Kidney (tissue), 14 donors: Measurements from ENCODE around the gene HOXB5. TPM values are rescaled to one million over a fixed set of nuclear protein-coding genes. Genes with fewer than 3 reads are reported as not detected.

Experiments used
- DNase-seq, 5 donors: peaks; one replicate each; pipeline ENCODE4 v3.0.0-alpha.2; 2013 to 2020
- FAIRE-seq: peaks from 2 replicates; lab custom pipeline; 2012; peaks lifted over from hg19 to GRCh38; lab: Jason Lieb, UNC
- H3K27ac ChIP-seq, 2 donors: one replicate each; pipeline ENCODE4 v1.7.0; 2013; ENCODE audit warnings: low read depth in 2 of 2, low read length in 2 of 2, inconsistent platforms in 1 of 2
- H3K27me3 ChIP-seq: one replicate; pipeline ENCODE4 v1.7.1; 2013; ENCODE audit warnings: low read length, inconsistent platforms; ENCODE audit not compliant: control insufficient read depth, insufficient read depth
- H3K36me3 ChIP-seq, 3 donors: one replicate each; pipeline versions ENCODE4 v1.7.0 to v1.7.1; 2013; ENCODE audit warnings: low read length in 3 of 3, control low read depth in 1 of 3, inconsistent platforms in 1 of 3; ENCODE audit not compliant: insufficient read depth in 3 of 3, control insufficient read depth in 2 of 3
- H3K4me1 ChIP-seq, 3 donors: one replicate each; pipeline versions ENCODE4 v1.7.0 to v1.7.1; 2013; ENCODE audit warnings: low read length in 3 of 3, inconsistent platforms in 1 of 3, low read depth in 1 of 3; ENCODE audit not compliant: control insufficient read depth in 2 of 3, insufficient read depth in 2 of 3
- H3K4me3 ChIP-seq, 3 donors: one replicate each; pipeline versions ENCODE4 v1.7.0 to v1.8.1; 2013; ENCODE audit warnings: low read length in 3 of 3, control low read depth in 1 of 3, inconsistent platforms in 1 of 3
- H3K9ac ChIP-seq, 3 donors: one replicate each; pipeline versions ENCODE4 v1.7.0 to v1.7.1; 2013; ENCODE audit warnings: low read length in 3 of 3, control low read depth in 1 of 3, inconsistent platforms in 1 of 3
- H3K9me3 ChIP-seq, 3 donors: one replicate each; pipeline versions ENCODE4 v1.7.0 to v1.7.1; 2013; ENCODE audit warnings: low read length in 3 of 3, control low read depth in 1 of 3, inconsistent platforms in 1 of 3; ENCODE audit not compliant: control insufficient read depth in 2 of 3, insufficient read depth in 1 of 3
- intact Hi-C: fragments of 100-400 bp; cut with DNase I; formaldehyde crosslinking; loops from one replicate; pipeline ENCODE4 v1.11.1; 2022
- polyA plus RNA-seq: library from polyadenylated mRNA; stranded (reverse); fragments of 350-450 nt; fragmentation: Illumina TruSeq; extraction: RNeasy Lipid Tissue Mini Kit (QIAGEN cat#74804); gene quantifications from one replicate; pipeline ENCODE4 v1.2.3, GENCODE V29; 2014; ENCODE audit warnings: low read depth, low replicate concordance; ENCODE audit not compliant: insufficient read depth
- total RNA-seq: library from RNA; stranded (reverse); fragmentation: NEBNext Ultra II Directional; extraction: Animal tissue kit (Norgen Biotek cat#: 25700); gene quantifications from one replicate; pipeline ENCODE4 v1.2.1, GENCODE V29; 2021
- TF ChIP-seq, protein P1 (sequence below): IDR thresholded peaks from 3 replicates; pipeline ENCODE4 v1.5.1; 2012; ENCODE audit warnings: mild to moderate bottlenecking, moderate library complexity, borderline replicate concordance; ENCODE audit not compliant: insufficient read depth; ENCODE audit errors: extremely low read depth
- donor health status: control.
- donor health status: control.
- donor health status: control.
- donor health status: control.
- donor health status: control.
- donor health status: DM: yes; HTN: yes; CAD: no.
- donor health status: Normal renal cell carcinoma (clear cell type).

HOXB5 gene
- total and polyA plus RNA-seq, 2 donors from 2014 or later = 12.3 to 27.0 TPM

DNA sequence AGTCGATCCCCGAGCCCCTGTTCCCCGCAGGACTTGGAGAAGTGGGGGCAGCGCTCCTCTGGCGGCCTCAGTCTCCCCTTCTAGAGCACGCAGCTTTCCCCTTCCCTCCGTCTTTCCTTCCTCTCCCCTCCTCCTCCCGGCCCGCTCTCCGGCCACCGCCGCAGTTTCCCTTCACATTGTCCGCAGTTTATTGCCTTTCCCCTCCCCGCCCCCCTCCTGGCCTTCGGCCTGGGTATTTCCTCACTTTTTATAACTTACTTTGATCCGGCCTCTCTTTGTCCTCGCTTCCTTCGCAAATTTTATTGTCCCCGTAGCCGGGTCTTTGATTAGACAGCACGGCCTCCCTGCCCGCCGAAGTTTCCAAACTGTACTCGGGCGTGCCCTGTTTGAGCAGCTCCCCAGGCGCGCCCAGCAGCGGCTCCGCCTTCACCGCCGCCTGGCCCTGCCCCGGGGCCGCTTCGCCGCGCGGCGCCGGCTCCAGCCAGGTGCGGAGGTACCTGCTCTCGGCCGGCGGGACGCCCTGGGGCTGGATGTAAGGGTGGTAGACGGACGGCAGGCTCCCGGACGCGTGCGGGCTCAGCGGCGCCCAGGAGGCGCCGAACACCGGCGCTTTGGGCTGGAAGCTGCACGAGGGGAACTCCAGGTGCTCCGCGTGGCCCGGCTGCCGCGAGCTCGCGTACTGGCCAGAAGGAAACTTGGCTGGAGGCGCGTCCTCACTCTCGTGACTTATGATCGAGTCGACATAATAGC, 32.1 kb upstream of the HOXB5 start:
- Histone ChIP-seq H3K27me3 (peaks cover 61% of the 10 kb centered on the region), H3K9me3 (no peaks in the 10 kb centered on the region), H3K4me1 (peaks cover 0 to 8% (median 0%) of the 10 kb centered on the region in 3 donors), H3K27ac (peak overlapping the region; percentile 86 to 91), H3K36me3 (no peaks in the 10 kb centered on the region), H3K9ac (peak overlapping the region in 2 of 3 donors; percentile 60 to 74), H3K4me3 (peak overlapping the region; percentile 57 to 65 (median 65))
- intact Hi-C loops = no loop called here
- TF ChIP-seq, protein P1, sequence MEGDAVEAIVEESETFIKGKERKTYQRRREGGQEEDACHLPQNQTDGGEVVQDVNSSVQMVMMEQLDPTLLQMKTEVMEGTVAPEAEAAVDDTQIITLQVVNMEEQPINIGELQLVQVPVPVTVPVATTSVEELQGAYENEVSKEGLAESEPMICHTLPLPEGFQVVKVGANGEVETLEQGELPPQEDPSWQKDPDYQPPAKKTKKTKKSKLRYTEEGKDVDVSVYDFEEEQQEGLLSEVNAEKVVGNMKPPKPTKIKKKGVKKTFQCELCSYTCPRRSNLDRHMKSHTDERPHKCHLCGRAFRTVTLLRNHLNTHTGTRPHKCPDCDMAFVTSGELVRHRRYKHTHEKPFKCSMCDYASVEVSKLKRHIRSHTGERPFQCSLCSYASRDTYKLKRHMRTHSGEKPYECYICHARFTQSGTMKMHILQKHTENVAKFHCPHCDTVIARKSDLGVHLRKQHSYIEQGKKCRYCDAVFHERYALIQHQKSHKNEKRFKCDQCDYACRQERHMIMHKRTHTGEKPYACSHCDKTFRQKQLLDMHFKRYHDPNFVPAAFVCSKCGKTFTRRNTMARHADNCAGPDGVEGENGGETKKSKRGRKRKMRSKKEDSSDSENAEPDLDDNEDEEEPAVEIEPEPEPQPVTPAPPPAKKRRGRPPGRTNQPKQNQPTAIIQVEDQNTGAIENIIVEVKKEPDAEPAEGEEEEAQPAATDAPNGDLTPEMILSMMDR = no peak
- FAIRE-seq = no peak
- peak in 3 of 5 donors; percentile 63 to 90 (median 75) for DNase-seq

DNA sequence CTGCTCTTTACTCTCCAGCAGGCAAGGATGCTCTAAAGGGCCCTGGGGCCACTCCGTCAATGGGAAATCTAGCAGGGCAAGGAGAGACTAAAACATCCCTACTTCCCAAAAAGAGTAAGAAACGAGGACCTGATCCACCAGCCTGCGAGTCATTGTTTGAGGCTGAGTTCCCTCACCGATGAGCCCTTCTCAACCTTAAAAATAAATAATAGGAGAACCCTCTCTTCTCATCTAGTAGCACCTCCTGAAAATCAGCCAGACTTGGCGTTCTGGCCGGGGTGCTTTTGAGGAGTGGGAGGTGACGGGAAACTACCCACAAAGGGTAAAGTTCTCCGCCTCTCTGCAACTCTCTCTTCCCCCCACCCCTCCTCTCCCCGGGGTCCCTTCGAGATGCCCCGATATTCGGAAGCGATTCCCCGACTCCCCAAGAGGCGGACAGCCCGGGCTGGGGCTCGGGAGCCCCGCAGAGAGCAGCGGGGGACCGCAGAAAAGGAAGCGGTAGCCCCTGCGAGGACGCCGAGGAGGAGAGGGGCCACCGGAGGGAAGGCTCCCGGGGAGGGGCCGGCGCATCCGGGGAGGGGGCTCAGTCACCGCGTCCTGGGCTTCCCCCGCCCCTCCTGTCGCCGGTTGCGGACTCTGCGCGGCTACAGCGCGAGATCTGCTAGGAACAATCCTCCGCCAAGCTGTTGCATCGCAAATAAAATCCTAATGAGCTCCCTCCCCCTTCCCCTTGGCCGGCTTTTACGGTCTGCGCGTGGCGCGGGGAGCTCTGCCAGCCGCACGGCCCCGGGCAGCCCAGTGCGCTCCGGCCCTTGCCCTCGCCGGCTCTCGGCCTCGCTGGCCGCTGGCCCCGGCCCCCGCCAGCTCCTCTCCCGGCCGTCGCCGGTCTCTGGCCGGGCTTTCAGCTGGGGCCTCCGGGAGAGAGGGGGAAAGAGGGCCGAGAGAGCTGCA, 31.2 kb upstream of the HOXB5 start:
- peak overlapping the region; percentile 65 to 66 (median 65) for H3K4me3 ChIP-seq
- no peaks in the 10 kb centered on the region for H3K36me3 ChIP-seq
- H3K9ac ChIP-seq = peak overlapping the region; percentile 33 to 74 (median 60)
- TF ChIP-seq, protein P1 = no peak
- H3K9me3 ChIP-seq = no peaks in the 10 kb centered on the region
- H3K27ac ChIP-seq = peak overlapping the region; percentile 86 to 91
- H3K27me3 ChIP-seq = peaks cover 57% of the 10 kb centered on the region
- intact Hi-C loops = no loop called here
- DNase-seq = peak in 4 of 5 donors; percentile 77 to 85 (median 80)
- H3K4me1 ChIP-seq = peaks cover 0 to 8% (median 0%) of the 10 kb centered on the region in 3 donors
- no peak for FAIRE-seq

DNA sequence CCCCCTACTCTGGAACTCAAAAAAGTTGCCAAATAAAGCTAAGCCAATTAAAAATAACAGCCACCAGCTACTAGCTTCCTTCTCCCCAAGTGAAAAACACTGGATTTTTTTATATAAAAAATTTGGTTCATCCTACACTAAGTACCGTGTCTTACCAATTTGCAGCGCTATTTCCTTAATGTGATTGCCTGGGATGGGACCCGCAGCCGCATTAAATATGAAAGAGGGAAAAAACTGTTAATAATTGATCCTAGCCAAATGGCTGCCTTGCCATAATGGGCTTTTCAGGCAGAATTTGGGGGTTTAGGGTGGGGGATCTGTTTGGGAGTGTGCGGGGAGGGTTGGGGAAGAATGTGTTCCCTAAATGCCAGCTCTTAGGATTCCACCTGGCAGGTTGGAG, 30.5 kb upstream of the HOXB5 start:
- peak overlapping the region in 1 of 2 donors; percentile 91 for H3K27ac ChIP-seq
- intact Hi-C loops = no loop called here
- DNase-seq (no peak), FAIRE-seq (no peak)
- H3K36me3 ChIP-seq = no peaks in the 10 kb centered on the region
- H3K9ac ChIP-seq = peak overlapping the region in 2 of 3 donors; percentile 33 to 74
- peaks cover 50% of the 10 kb centered on the region for H3K27me3 ChIP-seq
- H3K4me3 ChIP-seq = peak overlapping the region; percentile 52 to 66 (median 65)
- TF ChIP-seq, protein P1 = no peak
- H3K4me1 ChIP-seq = peaks cover 0 to 8% (median 0%) of the 10 kb centered on the region in 3 donors
- H3K9me3 ChIP-seq = no peaks in the 10 kb centered on the region
